ENCODE data around the gene ALPL. TPM values are rescaled to one million over a fixed set of nuclear protein-coding genes. Genes with fewer than 3 reads are reported as not detected.

Gene ALPL
- total and polyA plus RNA-seq, 9 donors = 1.2 to 4.7 (median 3.4) TPM

DNA sequence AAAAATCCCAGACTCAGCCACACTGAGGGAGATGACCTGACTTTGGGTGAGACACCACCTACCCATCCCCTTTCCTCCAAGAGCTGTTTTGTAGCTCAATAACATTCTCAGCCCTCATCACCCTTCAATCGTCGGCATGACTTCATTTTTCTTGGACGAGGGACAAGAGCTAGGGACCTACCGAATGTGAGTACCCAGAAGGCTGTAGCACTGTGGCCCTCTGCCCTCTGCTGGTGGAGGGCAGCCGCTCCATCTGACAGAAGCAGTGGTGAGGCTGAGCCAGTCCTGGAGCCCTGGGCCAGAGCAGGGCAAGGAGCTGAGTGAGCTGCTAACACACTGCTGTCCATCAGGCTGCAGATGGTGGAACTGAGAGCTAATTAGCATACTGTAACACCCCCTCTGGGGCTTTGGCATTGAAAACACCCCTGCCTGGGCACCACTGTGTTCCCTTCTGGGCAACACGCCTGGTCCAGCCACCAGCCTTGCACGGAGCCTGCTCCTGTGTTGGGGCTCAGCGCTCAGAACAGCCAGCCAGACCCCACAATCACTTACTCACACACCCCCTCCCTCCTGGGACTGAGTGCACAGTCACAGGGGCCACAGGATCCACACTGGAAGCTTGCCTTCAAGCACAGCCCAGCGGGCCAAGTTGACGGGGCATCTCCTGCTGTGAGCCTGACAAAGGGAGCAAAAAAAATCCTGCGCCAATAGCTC lies 18.3 kb upstream of the ALPL start:
- Histone ChIP-seq H3K4me3 (ENCODE audit: low read length) (no peak overlapping the region), H3K9me3 (replicated peaks; ENCODE audit: control insufficient read depth, low read depth, low read length) (no peaks in the 10 kb centered on the region), H3K27ac (ENCODE audit: low read length) (no peak overlapping the region), H3K4me1 (ENCODE audit: control insufficient read depth, insufficient read depth, low read length) (peaks cover 6% of the 10 kb centered on the region), H3K27me3 (ENCODE audit: control insufficient read depth, insufficient read depth, low read length) (peaks cover 14% of the 10 kb centered on the region), H3K36me3 (ENCODE audit: control insufficient read depth, insufficient read depth, low read length) (no peaks in the 10 kb centered on the region)
- 70% methylated on average over 10 of the region's 11 CpGs for WGBS (ENCODE audit: insufficient coverage)
- DNase-seq = no peak

DNA sequence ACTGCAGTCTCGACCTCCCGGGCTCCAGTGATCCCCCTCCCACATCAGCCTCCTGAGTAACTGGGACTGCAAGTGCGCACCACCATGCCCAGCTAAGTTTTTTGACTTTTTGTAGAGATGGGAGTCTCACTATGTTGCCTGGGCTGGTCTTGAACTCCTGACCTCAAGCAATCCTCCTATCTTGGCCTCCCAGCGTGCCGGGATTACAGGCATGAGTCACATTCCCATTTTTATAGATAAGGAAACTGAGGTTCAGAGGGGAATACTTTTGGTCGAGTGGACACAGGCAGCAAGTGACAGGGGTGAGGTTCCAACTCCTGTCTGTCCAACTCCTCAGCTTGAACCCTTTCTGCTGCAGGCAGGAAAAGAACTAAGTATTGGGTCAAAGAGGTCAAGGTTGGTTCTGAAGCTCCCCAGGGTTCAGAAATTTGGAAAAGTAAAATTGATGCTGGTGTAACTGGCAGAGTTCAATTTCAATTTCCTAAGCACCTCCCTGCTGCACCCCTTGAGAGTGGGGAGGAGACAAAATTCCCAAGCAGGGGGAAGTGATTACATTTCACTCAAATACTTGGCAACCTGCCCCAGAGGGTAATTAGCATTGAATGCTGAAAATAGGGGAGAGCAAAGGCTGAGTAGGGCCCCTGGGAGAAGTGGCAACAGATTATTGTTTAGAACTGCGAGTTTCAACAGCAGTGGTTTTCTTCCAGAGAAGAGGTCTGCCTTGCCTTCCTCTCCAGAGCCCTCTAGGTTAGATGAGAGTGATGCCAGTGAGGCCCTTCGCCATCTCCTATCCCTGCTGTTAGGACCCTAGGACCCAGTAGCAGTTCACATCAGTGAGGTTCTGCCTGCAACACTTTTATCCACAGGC lies 17.5 kb upstream of the ALPL start:
- WGBS (ENCODE audit: insufficient coverage) = 69% methylated on average over 2 of the region's 8 CpGs
- peaks cover 14% of the 10 kb centered on the region for H3K27me3 ChIP-seq (ENCODE audit: control insufficient read depth, insufficient read depth, low read length)
- DNase-seq = peak; percentile 41
- H3K4me3 ChIP-seq (ENCODE audit: low read length) = no peak overlapping the region
- H3K4me1 ChIP-seq (ENCODE audit: control insufficient read depth, insufficient read depth, low read length) = peaks cover 6% of the 10 kb centered on the region
- no peaks in the 10 kb centered on the region for H3K9me3 ChIP-seq (replicated peaks; ENCODE audit: control insufficient read depth, low read depth, low read length)
- H3K27ac ChIP-seq (ENCODE audit: low read length) = no peak overlapping the region
- H3K36me3 ChIP-seq (ENCODE audit: control insufficient read depth, insufficient read depth, low read length) = no peaks in the 10 kb centered on the region

DNA sequence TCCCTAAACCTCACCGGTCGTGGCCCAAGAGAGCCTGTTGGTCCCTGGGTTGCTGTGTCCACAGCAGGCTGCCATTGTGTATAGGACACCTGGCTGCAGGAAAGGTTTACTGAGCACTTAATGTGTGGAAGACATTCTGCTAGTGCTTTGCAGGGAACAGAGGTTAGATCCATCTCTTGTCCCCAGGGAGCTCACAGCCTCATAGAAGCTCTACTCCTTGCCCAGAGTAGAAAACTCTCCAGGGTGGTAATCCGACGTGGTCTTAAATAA lies 16.9 kb upstream of the ALPL start:
- no peak for DNase-seq
- no peak overlapping the region for H3K27ac ChIP-seq (ENCODE audit: low read length)
- H3K9me3 ChIP-seq (replicated peaks; ENCODE audit: control insufficient read depth, low read depth, low read length) = no peaks in the 10 kb centered on the region
- H3K4me3 ChIP-seq (ENCODE audit: low read length) = no peak overlapping the region
- WGBS (ENCODE audit: insufficient coverage) = no CpG with 5 or more reads among the region's 4 CpGs
- no peaks in the 10 kb centered on the region for H3K36me3 ChIP-seq (ENCODE audit: control insufficient read depth, insufficient read depth, low read length)
- H3K4me1 ChIP-seq (ENCODE audit: control insufficient read depth, insufficient read depth, low read length) = peaks cover 6% of the 10 kb centered on the region
- peaks cover 19% of the 10 kb centered on the region for H3K27me3 ChIP-seq (ENCODE audit: control insufficient read depth, insufficient read depth, low read length)

DNA sequence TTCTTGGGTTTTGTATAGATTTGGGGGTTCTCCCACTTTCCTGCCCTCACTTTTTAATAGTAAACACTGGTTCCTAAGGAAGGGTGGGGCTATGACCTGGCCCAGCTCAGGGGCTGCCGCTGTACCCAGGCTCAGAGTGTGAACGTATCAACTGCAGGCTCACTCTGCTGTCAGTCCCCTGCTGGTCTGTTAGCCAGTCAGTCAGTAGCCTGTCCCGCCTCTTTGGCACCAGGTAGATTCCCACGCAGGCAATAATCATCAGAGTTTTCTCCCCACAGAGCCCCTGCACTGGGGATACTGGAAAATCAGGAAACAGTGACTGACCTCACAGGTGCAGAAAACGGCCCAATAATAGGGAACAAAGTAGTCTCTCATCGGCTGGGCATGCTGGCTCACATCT lies 15.0 kb upstream of the ALPL start:
- Histone ChIP-seq H3K36me3 (ENCODE audit: control insufficient read depth, insufficient read depth, low read length) (no peaks in the 10 kb centered on the region), H3K27me3 (ENCODE audit: control insufficient read depth, insufficient read depth, low read length) (peaks cover 21% of the 10 kb centered on the region), H3K4me1 (ENCODE audit: control insufficient read depth, insufficient read depth, low read length) (peaks cover 6% of the 10 kb centered on the region), H3K27ac (ENCODE audit: low read length) (no peak overlapping the region), H3K4me3 (ENCODE audit: low read length) (no peak overlapping the region), H3K9me3 (replicated peaks; ENCODE audit: control insufficient read depth, low read depth, low read length) (no peaks in the 10 kb centered on the region)
- 53% methylated on average over 5 of the region's 6 CpGs for WGBS (ENCODE audit: insufficient coverage)
- DNase-seq = no peak

DNA sequence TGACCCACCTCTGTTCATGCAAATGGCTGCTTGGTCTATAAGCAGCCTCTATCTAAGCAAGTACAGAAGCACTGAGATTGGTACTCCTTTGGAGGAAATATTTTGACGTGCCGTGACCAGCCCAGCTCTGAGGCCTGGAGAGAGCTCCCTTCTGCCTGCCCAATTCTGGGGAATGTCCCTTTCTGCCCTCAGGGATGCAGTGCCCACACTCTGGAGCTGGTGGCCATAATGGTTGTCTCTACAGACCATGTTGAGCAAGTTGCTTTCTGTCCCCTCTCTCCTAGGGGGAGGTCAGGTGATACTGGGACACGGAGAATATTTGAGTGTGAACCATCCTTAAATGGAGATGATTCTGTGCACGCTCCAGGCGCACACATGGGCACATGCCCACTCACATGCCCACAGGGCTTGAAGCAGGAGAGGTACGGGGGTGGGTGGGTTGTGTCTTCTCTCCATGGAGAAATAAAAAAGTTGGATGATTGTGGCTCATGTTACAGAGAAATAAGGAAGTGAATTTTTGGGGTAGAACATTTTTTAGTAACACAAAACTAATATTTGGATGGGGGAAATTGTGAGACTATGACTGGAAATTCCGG lies 13.9 kb upstream of the ALPL start:
- H3K4me1 ChIP-seq (ENCODE audit: control insufficient read depth, insufficient read depth, low read length) = peaks cover 6% of the 10 kb centered on the region
- DNase-seq = no peak
- no peak overlapping the region for H3K4me3 ChIP-seq (ENCODE audit: low read length)
- WGBS (ENCODE audit: insufficient coverage) = 96% methylated on average over 5 of the region's 7 CpGs
- peaks cover 21% of the 10 kb centered on the region for H3K27me3 ChIP-seq (ENCODE audit: control insufficient read depth, insufficient read depth, low read length)
- no peaks in the 10 kb centered on the region for H3K9me3 ChIP-seq (replicated peaks; ENCODE audit: control insufficient read depth, low read depth, low read length)
- H3K36me3 ChIP-seq (ENCODE audit: control insufficient read depth, insufficient read depth, low read length) = no peaks in the 10 kb centered on the region
- H3K27ac ChIP-seq (ENCODE audit: low read length) = no peak overlapping the region

DNA sequence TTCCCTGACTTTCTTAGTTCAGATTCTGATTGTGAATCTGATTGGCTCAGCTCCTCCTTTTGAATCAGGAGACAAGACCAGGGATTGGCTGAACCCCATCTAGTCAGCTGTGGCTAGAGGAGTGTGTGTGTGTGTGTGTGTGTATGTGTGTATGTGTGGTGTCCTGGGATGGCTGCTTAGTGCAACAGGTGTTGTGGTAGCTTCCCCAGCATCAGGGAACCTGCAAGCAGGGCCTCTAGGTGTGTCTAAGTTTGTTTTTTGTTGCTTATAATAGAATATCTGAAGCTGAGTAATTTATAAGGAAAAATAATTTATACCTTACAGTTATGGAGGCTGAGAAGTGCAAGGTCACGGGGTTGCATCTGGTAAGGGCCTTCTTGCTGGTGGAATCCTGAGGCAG lies 13.2 kb upstream of the ALPL start:
- WGBS (ENCODE audit: insufficient coverage) = no CpG with 5 or more reads among the region's 1 CpG

DNA sequence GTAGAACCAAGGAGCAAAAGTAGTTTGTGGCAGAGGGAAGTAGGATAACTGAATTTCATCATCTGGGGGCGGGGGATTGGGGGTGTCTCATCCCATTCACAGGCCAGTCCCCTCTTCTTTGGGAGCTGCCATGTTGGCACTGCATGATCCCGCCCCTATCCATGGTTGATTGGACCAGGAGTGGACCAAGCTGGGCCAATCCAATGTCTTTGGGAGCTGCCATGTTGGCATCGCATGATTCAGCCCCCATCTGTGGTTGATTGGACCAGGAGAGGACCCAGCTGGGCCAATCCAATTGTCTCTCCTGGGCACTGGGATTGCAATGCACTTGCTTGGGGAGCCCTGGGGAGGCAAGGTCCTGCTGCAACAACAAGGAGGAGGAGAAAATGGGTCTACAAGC lies 12.3 kb upstream of the ALPL start:
- no peak overlapping the region for H3K27ac ChIP-seq (ENCODE audit: low read length)
- no peaks in the 10 kb centered on the region for H3K36me3 ChIP-seq (ENCODE audit: control insufficient read depth, insufficient read depth, low read length)
- peaks cover 4% of the 10 kb centered on the region for H3K4me1 ChIP-seq (ENCODE audit: control insufficient read depth, insufficient read depth, low read length)
- WGBS (ENCODE audit: insufficient coverage) = 75% methylated on average over 3 of the region's 3 CpGs
- H3K9me3 ChIP-seq (replicated peaks; ENCODE audit: control insufficient read depth, low read depth, low read length) = no peaks in the 10 kb centered on the region
- peaks cover 14% of the 10 kb centered on the region for H3K27me3 ChIP-seq (ENCODE audit: control insufficient read depth, insufficient read depth, low read length)
- H3K4me3 ChIP-seq (ENCODE audit: low read length) = no peak overlapping the region
- DNase-seq = no peak

More for the DNA sequence above, 13.2 kb upstream of the ALPL start:
- no peak for DNase-seq
- Histone ChIP-seq H3K4me3 (ENCODE audit: low read length) (no peak overlapping the region), H3K9me3 (replicated peaks; ENCODE audit: control insufficient read depth, low read depth, low read length) (no peaks in the 10 kb centered on the region), H3K27ac (ENCODE audit: low read length) (no peak overlapping the region), H3K27me3 (ENCODE audit: control insufficient read depth, insufficient read depth, low read length) (peaks cover 16% of the 10 kb centered on the region), H3K36me3 (ENCODE audit: control insufficient read depth, insufficient read depth, low read length) (no peaks in the 10 kb centered on the region), H3K4me1 (ENCODE audit: control insufficient read depth, insufficient read depth, low read length) (peaks cover 6% of the 10 kb centered on the region)

DNA sequence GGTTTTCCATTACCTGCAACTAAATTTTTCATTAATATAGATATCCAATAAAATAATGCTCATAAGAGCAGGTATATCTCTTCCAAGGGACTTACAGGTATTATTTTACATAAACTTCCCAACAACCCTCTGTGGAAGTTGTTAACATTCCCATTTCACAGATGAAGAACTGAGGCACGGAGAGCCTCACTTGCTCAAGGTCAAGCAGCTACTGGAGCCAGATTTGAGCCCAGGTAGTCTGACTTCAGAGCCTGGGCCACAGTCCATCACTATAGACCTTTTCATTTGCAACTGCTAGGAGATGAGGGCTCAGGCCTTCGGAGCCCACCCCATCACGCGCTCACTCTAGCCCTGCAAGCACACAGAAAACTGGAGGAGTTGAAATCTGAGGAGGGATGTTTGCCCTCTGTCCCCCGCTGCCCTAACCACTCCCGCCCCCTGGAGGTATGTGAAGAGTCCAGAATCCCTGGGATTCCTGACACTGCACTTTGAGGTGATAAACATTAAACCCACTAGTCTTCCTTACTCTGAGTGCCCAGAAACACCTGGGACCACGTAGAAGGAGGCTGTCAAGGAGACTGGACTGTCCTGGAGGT lies 11.7 kb upstream of the ALPL start:
- 70% methylated on average over 1 of the region's 7 CpGs for WGBS (ENCODE audit: insufficient coverage)

DNA sequence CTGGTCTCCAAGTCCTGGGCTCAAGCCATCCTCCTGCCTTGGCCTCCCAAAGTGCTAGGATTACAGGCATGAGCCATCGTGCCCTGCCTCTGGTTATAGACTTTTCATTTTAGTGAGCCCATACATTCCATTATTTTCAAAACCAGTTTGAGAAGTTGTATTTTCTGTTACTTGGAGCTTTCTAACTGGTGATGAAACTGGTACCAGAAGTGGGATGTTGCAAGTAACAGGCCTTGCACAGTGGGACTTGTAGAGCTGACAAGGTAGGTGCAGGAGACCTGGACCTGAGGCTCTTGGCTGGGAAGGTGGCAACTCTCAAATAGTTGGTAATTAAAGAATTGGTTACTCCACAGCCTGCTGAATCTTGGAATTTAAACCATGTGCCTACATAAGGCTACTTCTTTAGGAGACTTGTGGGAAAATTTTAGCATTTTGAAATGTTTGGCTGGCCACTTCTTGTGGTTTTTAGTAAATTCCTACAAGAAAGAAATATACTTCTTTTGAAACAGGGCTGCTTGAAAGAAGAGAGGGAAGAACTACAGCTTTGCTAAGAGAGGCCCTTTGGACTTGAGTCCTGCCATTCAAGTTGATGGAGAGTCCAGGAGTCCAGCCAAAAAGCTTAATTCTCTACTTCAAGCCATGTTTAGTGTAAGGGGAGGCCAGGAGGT lies 9.8 kb upstream of the ALPL start:
- Histone ChIP-seq H3K27ac (ENCODE audit: low read length) (no peak overlapping the region), H3K27me3 (ENCODE audit: control insufficient read depth, insufficient read depth, low read length) (peaks cover 14% of the 10 kb centered on the region), H3K9me3 (replicated peaks; ENCODE audit: control insufficient read depth, low read depth, low read length) (no peaks in the 10 kb centered on the region), H3K4me1 (ENCODE audit: control insufficient read depth, insufficient read depth, low read length) (no peaks in the 10 kb centered on the region), H3K36me3 (ENCODE audit: control insufficient read depth, insufficient read depth, low read length) (no peaks in the 10 kb centered on the region), H3K4me3 (ENCODE audit: low read length) (no peak overlapping the region)
- DNase-seq = no peak
- WGBS (ENCODE audit: insufficient coverage) = no CpG with 5 or more reads among the region's 1 CpG

More for the DNA sequence above, 11.7 kb upstream of the ALPL start:
- DNase-seq = no peak
- Histone ChIP-seq H3K4me1 (ENCODE audit: control insufficient read depth, insufficient read depth, low read length) (no peaks in the 10 kb centered on the region), H3K4me3 (ENCODE audit: low read length) (no peak overlapping the region), H3K27ac (ENCODE audit: low read length) (no peak overlapping the region), H3K27me3 (ENCODE audit: control insufficient read depth, insufficient read depth, low read length) (peaks cover 14% of the 10 kb centered on the region), H3K36me3 (ENCODE audit: control insufficient read depth, insufficient read depth, low read length) (no peaks in the 10 kb centered on the region), H3K9me3 (replicated peaks; ENCODE audit: control insufficient read depth, low read depth, low read length) (no peaks in the 10 kb centered on the region)
